Osteoblast (primary cell): Measurements from ENCODE around the gene ALDOC. TPM values are rescaled to one million over a fixed set of nuclear protein-coding genes. Genes with fewer than 3 reads are reported as not detected.
A peak's percentile ranks its signal among the peaks of the same experiment; 100 is the strongest.

Experiments used
- DNase-seq: peaks from one replicate; pipeline ENCODE4 v3.0.0; 2011; ENCODE audit warnings: low spot score, mixed read lengths; ENCODE audit not compliant: insufficient read length; ENCODE audit errors: missing footprints
- H2AFZ ChIP-seq: 2 replicates; pipeline ENCODE4 v1.6.0; 2011; ENCODE audit warnings: mild to moderate bottlenecking, low read length
- H3K27ac ChIP-seq: 2 replicates; pipeline ENCODE4 v1.5.1; 2011; ENCODE audit warnings: mild to moderate bottlenecking, low read depth, low read length, moderate library complexity
- H3K27me3 ChIP-seq: 2 replicates; pipeline ENCODE4 v1.6.0; 2012; ENCODE audit warnings: mild to moderate bottlenecking, control low read depth, inconsistent platforms, low read length, moderate library complexity; ENCODE audit not compliant: insufficient read depth
- H3K36me3 ChIP-seq: 2 replicates; pipeline ENCODE4 v1.5.1; 2011; ENCODE audit warnings: mild to moderate bottlenecking, low read length, control low read depth, moderate library complexity; ENCODE audit not compliant: insufficient read depth
- H3K4me1 ChIP-seq: 2 replicates; pipeline ENCODE4 v1.5.1; 2011; ENCODE audit warnings: mild to moderate bottlenecking, low read length, control low read depth, moderate library complexity; ENCODE audit not compliant: insufficient read depth
- H3K4me2 ChIP-seq: 2 replicates; pipeline ENCODE4 v1.6.0; 2011; ENCODE audit warnings: mild to moderate bottlenecking, low read length; ENCODE audit not compliant: insufficient read depth
- H3K4me3 ChIP-seq: fragments of 200-600 bp; sonication (generic); 3 replicates; pipeline ENCODE4 v1.5.1; 2012; ENCODE audit warnings: mild to moderate bottlenecking, low read length, inconsistent platforms; ENCODE audit not compliant: insufficient read depth
- H3K79me2 ChIP-seq: 2 replicates; pipeline ENCODE4 v1.6.0; 2012; ENCODE audit warnings: mild to moderate bottlenecking, low read length, control low read depth, inconsistent platforms; ENCODE audit not compliant: insufficient read depth
- H3K9me3 ChIP-seq: 2 replicates; pipeline ENCODE4 v1.5.1; 2011; ENCODE audit warnings: low read depth, low read length, control low read depth
- H4K20me1 ChIP-seq: 2 replicates; pipeline ENCODE4 v1.6.0; 2012; ENCODE audit warnings: mild to moderate bottlenecking, low read length, control low read depth; ENCODE audit not compliant: insufficient read depth
- CTCF ChIP-seq: IDR thresholded peaks from 2 replicates; pipeline ENCODE4 v1.5.1; 2011; ENCODE audit warnings: mild to moderate bottlenecking, low read depth, low read length, moderate library complexity; ENCODE audit errors: extremely low read depth
- total RNA-seq: library from RNA; depleted of rRNA; stranded (reverse); fragments of >200 nt; gene quantifications from 2 replicates; pipeline ENCODE4 v1.2.3, GENCODE V29; 2012

ALDOC gene
- total RNA-seq, 1 donor = 17.0 TPM

- Histone ChIP-seq H2AFZ (peak within 1 kb of the TSS; percentile 95), H3K4me2 (peak within 1 kb of the TSS; percentile 98), H3K27ac (peak within 1 kb of the TSS; percentile 61), H3K9me3 (no peaks in the 10 kb centered on the region), H3K4me1 (peaks cover 27% of the 10 kb centered on the region), H3K79me2 (peaks cover 39% of the 10 kb centered on the region), H4K20me1 (peaks cover 5% of the 10 kb centered on the region), H3K36me3 (peaks cover 4% of the 10 kb centered on the region), H3K4me3 (peak within 1 kb of the TSS; percentile 98), H3K27me3 (no peaks in the 10 kb centered on the region)
- DNase-seq = peak; percentile 99
- no peak for TF ChIP-seq CTCF
These were observed 5.2 kb downstream of the ALDOC start, which contains the start of gene PIGS for GRCh38 chr17:28571361-28572122. PIGS (minus strand) TSS chr17:28571524; CDS start chr17:28571496, 28 bp downstream.

GRCh38 chr17:28570716-28571360, 5.9 kb downstream of the ALDOC start:
- H3K27ac ChIP-seq = peak overlapping the region; percentile 52
- H2AFZ ChIP-seq = peak overlapping the region; percentile 95
- TF ChIP-seq CTCF = no peak
- peak overlapping the region; percentile 98 for H3K4me2 ChIP-seq
- peak overlapping the region; percentile 98 for H3K4me3 ChIP-seq
- peaks cover 4% of the 10 kb centered on the region for H3K36me3 ChIP-seq
- H3K79me2 ChIP-seq = peaks cover 39% of the 10 kb centered on the region
- H3K27me3 ChIP-seq = no peaks in the 10 kb centered on the region
- H4K20me1 ChIP-seq = peaks cover 5% of the 10 kb centered on the region
- H3K4me1 ChIP-seq = peaks cover 27% of the 10 kb centered on the region
- H3K9me3 ChIP-seq = no peaks in the 10 kb centered on the region
- DNase-seq = no peak

- Histone ChIP-seq H3K27ac (no peak overlapping the region), H4K20me1 (peaks cover 2% of the 10 kb centered on the region), H3K36me3 (peaks cover 4% of the 10 kb centered on the region), H3K4me3 (no peak overlapping the region), H3K79me2 (peaks cover 42% of the 10 kb centered on the region), H3K4me1 (peaks cover 27% of the 10 kb centered on the region), H3K27me3 (no peaks in the 10 kb centered on the region), H3K9me3 (no peaks in the 10 kb centered on the region), H3K4me2 (peak overlapping the region; percentile 98), H2AFZ (no peak overlapping the region)
- no peak for TF ChIP-seq CTCF
- DNase-seq = no peak
These were observed 7.2 kb downstream of the ALDOC start for GRCh38 chr17:28569446-28569845.

- Histone ChIP-seq H3K4me3 (no peak overlapping the region), H3K27ac (no peak overlapping the region), H3K9me3 (no peaks in the 10 kb centered on the region), H3K79me2 (peaks cover 48% of the 10 kb centered on the region), H4K20me1 (peaks cover 5% of the 10 kb centered on the region), H2AFZ (no peak overlapping the region), H3K4me1 (peaks cover 26% of the 10 kb centered on the region), H3K36me3 (peaks cover 5% of the 10 kb centered on the region), H3K27me3 (no peaks in the 10 kb centered on the region), H3K4me2 (no peak overlapping the region)
- TF ChIP-seq CTCF = no peak
- no peak for DNase-seq
These were observed 9.1 kb downstream of the ALDOC start for GRCh38 chr17:28567604-28568003.
